Measurements from ENCODE around the gene CPSF2.

The CPSF2 gene

DNA sequence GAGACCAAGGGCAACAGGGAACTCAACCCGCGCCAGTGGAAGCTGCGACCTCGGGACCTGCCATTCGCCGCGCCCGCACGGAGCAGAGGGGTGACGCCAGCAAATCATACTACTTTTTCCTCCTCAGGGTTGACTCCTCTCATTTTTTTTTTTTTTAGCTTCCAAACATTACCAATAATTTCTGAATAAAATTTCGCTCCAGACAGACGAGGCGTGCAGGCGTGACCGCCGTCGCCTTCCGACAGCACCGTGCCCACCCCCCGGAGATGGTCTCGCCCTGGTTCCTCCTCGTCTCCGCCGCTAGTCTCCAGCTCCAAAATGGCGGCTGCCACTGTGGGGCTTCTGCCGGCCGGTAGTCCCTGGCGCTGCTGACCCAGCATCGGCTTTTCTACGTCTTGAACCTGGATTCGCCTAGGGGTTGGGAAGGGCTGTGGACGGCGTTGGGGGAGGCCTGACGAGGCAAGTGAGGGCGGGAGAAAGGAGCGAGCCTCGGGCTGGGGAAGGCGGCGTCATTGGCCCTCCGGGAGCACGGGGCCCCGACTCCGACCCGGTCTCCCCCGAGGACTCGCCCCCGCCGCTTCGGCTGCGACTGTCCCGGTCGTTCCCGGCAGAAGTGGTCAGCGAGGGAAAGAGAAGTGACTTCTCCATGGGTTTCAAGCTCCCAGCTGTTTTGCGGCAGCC lies at the start of gene CPSF2, which contains the start of gene NDUFB1:
Gene CPSF2, plus strand, starts transcription at position 300 of the 681 bp plus-strand sequence. CDS start 9,016 bp downstream, outside the sequence.
Gene NDUFB1, minus strand, starts transcription at position 37 of the 681 bp plus-strand sequence. CDS start 4,069 bp downstream, outside the sequence.
- DNase-seq (ENCODE audit: extremely low read depth in 1 of 2, low read depth in 1 of 2) = peak; percentile 56 to 76

DNA sequence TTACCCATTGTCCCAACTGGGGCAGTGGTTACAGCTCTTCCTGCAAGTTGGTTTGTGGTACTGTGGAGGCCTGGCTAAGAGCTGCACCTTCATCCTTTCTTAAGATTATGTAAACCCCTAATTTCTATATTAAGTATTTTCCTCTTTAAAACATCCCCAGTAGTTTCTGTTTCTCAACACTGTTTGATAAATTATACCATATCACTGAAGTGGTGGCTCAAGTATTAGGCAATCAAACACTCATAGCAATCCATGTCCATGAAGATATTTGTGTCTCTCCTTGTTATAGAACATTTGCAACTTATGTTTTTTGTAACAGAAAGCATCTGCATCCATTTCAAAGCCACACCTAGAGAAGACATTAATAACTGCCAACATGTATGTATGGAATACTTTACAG lies 47.2 kb upstream of the CPSF2 start:
- DNase-seq (ENCODE audit: extremely low read depth in 1 of 2, low read depth in 1 of 2) = no peak

- DNase-seq (ENCODE audit: extremely low read depth in 1 of 2, low read depth in 1 of 2) = no peak
Measured at GRCh38 chr14:92088494-92088893, 33.3 kb upstream of the CPSF2 start.

DNA sequence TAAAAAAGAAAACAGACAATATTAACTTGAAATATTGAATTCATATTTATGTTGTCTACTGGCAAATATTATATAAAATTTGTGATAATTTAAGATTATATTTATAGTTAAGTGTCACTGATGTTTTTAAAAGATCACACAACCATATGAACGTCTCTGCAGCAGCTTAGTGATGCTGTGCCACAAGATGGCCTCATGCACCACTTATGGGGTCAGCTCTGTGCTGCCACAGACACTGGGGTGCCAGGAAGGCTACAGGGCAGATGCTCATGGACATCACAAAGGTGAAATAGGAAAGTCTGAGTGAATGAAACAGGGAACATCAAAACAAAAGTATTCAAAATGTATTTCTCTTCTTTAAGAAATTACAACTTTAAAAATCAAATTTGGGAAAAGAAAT lies 28.4 kb upstream of the CPSF2 start:
- no peak for DNase-seq (ENCODE audit: extremely low read depth in 1 of 2, low read depth in 1 of 2)

GRCh38 chr14:92099802-92100201 lies 22.0 kb upstream of the CPSF2 start:
- DNase-seq (ENCODE audit: extremely low read depth in 1 of 2, low read depth in 1 of 2) = no peak

- no peak for DNase-seq (ENCODE audit: extremely low read depth in 1 of 2, low read depth in 1 of 2)
Measured at GRCh38 chr14:92103363-92103989, 18.3 kb upstream of the CPSF2 start.

GRCh38 chr14:92105073-92105892 lies 16.5 kb upstream of the CPSF2 start:
- no peak for DNase-seq (ENCODE audit: extremely low read depth in 1 of 2, low read depth in 1 of 2)

DNA sequence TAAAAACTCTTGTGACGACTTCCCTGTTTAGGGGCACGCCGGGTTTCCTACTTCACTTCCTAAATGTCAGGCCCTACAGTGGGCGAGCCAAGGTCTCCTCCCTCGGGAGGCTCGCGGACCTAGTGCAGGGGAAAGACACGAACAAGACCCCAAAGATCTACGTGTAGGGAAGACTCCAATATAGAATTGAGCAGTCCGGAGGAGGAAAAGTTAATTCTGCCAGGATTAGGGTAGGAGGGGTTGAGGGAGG lies 16.0 kb upstream of the CPSF2 start:
- DNase-seq (ENCODE audit: extremely low read depth in 1 of 2, low read depth in 1 of 2) = no peak

GRCh38 chr14:92106143-92106926 lies 15.4 kb upstream of the CPSF2 start, which contains the start of gene ATXN3:
Gene ATXN3 (minus strand): TSS chr14:92106582. CDS start chr14:92106552, 30 bp downstream.
- peak; percentile 82 to 94 for DNase-seq (ENCODE audit: extremely low read depth in 1 of 2, low read depth in 1 of 2)

DNA sequence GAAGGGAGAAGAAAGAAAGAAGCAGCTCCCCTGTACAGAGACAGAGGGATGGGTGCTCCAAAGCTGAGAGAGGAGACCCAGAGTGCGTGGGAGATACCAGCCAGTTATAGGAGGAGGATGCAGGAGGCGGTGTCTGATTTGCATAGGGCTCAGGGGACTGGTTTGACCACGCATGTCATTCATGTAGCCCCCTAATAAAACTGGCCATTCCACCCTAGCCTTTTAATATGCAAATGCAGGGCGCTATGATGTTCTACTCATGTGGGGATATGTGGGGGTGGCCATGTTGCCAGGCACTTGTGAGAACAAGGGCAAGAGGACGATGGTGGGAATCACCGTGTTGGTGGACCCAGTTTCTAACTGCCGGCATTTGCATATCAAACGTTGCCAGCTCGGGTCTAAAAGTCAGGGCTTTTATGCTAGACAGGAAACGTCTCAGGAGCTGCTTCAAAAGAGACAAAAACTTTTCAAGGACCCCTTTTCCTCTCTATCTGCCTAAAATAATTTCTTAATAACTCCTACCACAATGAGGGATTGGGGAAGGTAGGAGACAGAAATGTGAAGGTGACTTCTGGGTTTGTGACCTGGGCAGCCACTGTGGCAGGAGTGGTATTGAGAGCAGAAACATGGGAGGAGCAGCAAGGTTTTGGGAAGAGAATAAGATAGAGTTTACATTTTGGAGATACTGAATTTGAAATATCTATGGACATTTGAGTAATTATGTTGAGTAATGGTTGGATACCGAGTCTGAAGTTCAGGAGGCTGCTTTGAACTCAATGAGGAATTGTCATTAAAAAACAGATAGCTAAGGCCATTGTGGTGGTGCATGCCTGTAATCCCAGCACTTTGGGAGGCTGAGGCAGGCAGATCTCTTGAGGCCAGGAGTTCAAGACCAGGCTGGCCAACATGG lies 13.2 kb upstream of the CPSF2 start:
- DNase-seq (ENCODE audit: extremely low read depth in 1 of 2, low read depth in 1 of 2) = no peak

GRCh38 chr14:92109490-92109889 lies 12.3 kb upstream of the CPSF2 start:
- DNase-seq (ENCODE audit: extremely low read depth in 1 of 2, low read depth in 1 of 2) = no peak

GRCh38 chr14:92121207-92121669 lies 531 bp upstream of the CPSF2 start:
- DNase-seq (ENCODE audit: extremely low read depth in 1 of 2, low read depth in 1 of 2) = no peak

DNA sequence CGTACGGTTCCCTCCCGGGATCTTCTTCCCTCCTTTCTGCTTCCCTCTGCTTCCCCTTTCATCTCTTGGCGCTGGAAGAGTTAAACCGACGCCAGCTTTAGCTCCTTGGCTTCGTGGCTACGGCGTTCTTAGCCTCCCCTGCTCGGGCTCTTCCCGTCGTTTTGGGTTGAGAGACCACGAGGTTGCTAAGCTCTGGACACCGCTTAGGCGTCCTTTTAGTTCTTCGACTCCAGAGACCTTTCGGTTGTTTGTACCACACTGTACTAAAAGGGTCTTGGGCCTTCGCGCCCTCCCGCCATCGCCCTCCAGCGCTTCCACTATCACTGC lies 545 bp downstream of the CPSF2 start:
- no peak for DNase-seq (ENCODE audit: extremely low read depth in 1 of 2, low read depth in 1 of 2)

GRCh38 chr14:92122761-92123160 lies 992 bp downstream of the CPSF2 start:
- no peak for DNase-seq (ENCODE audit: extremely low read depth in 1 of 2, low read depth in 1 of 2)

DNA sequence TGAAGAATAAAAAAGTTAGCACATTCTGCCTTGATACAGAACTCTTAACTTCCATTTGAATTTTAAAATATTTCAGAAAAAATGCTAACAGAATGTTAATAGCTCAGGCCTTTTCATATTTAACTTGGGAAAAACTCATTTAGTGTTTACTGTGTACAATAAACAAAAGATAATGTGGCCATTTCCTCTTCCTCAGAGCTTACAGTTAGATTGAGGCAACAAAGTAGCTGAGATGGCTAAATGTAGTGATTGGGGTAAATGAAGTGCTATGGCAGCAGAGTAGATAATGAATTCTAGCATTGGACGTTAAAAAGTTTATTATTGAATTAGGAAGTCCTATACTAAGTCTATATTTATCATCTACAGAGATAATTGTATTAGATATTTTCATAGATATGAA lies 12.7 kb downstream of the CPSF2 start:
- no peak for DNase-seq (ENCODE audit: extremely low read depth in 1 of 2, low read depth in 1 of 2)

DNA sequence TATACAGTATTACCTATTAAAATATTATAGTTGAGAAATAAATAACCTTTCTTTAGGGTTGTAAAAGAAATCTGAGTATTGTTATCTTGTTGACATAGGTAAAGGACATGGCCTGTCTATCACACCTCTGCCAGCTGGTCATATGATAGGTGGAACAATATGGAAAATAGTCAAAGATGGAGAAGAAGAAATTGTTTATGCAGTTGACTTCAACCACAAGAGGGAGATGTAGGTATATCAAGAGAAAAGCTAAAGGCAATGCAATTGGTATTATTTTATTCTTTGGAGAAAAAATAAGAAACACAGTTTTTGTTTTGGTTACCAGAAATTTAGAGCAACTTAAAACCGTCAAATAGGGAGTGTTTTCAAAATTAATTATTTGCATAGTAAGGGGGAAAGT lies 13.5 kb downstream of the CPSF2 start:
- DNase-seq (ENCODE audit: extremely low read depth in 1 of 2, low read depth in 1 of 2) = no peak

DNA sequence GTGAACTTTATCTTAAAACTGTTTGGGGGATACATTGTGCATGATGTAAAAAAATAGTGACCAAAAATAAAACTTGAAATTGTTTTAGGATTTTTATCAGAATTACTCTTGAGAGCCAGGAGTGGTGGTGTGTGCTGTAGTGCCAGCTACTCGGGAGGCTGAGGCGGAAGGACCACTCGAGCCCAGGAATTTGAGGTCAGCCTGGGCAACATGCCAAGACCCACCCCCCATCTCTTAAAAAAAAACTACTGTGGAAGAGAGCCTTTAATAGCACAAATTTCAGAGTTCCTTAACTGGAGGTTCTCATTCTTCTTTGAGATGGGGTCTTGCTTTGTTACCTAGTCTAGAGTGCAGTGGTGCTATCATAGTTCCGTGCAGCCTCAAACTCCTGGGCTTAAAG lies 21.5 kb downstream of the CPSF2 start:
- no peak for DNase-seq (ENCODE audit: extremely low read depth in 1 of 2, low read depth in 1 of 2)

- DNase-seq (ENCODE audit: extremely low read depth in 1 of 2, low read depth in 1 of 2) = no peak
Measured at GRCh38 chr14:92143962-92144361, 22.2 kb downstream of the CPSF2 start.

DNA sequence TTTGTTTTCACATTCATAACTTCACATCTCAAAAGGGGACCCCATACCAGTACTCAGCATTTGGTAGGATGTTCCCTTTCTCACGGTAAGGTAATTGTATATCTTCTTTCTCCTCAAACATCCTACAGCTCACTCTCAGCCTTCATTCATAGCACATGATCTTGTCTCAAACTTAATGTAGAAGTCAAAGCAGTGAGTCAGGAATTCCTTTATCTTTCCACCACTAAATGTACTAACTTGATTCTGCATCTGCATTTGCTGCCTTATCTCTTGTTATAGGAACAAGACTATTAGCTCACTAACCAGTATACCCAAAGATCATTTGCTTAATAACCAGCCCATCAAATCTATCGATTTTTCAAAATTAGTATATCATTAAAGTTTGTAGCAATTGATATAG lies 22.9 kb downstream of the CPSF2 start:
- DNase-seq (ENCODE audit: extremely low read depth in 1 of 2, low read depth in 1 of 2) = no peak

GRCh38 chr14:92153581-92153980 lies 31.8 kb downstream of the CPSF2 start:
- DNase-seq (ENCODE audit: extremely low read depth in 1 of 2, low read depth in 1 of 2) = no peak

Measured in stimulated activated CD8-positive, alpha-beta memory T cell treated with anti-CD3 and anti-CD28 coated beads, Interleukin-7, amount 100 ng/mL, for 48 hours (primary cell).